NCI-H2081 treated with DMSO at 0.1 percent for 48 hours (cell line): ENCODE data around the gene TXNDC9.
A peak's percentile ranks its signal among the peaks of the same experiment; 100 is the strongest.
"Not testable (repeated sequence)": the region's sequence is repeated elsewhere in the genome, so short reads cannot be mapped to it uniquely, and the experiment has no call there.

Source experiments
- DNase-seq: peaks from one replicate; lab custom pipeline; 2025; lab: John Stamatoyannopoulos, UW

Gene TXNDC9

GRCh38 chr2:99335911-99336803 lies at the start of gene TXNDC9:
TSS of gene TXNDC9 (minus strand) at chr2:99336333. CDS start at chr2:99333210, 3,123 bp downstream.
- DNase-seq = peak; percentile 97

- no peak for DNase-seq
Measured at GRCh38 chr2:99382143-99382542, 46.0 kb upstream of the TXNDC9 start.

- no peak for DNase-seq
Measured at GRCh38 chr2:99380376-99381010, 44.4 kb upstream of the TXNDC9 start.

DNA sequence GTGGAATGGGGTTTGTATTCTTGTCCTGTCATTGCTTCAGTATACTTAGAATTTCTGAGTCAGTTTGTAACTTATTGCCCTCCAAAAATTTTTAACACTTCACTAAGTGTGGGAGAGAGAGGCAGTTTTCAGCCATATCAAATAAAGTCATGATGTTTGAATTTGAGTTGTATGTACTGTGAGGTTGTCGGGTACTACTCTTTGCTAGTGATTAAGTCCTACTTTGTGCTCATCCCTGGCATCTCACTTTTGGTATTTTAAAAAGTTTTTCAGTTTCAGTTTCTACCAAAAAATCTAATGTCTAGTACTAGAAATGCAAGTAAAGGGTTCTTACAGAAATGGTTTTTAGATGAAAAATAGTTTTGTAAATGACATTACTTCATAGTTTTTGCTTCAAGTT lies 41.7 kb upstream of the TXNDC9 start:
- DNase-seq = no peak

- no peak for DNase-seq
Measured at GRCh38 chr2:99376254-99376864, 40.2 kb upstream of the TXNDC9 start.

- no peak for DNase-seq
Measured at GRCh38 chr2:99374747-99375146, 38.6 kb upstream of the TXNDC9 start.

- no peak for DNase-seq
Measured at GRCh38 chr2:99373144-99373543, 37.0 kb upstream of the TXNDC9 start.

DNA sequence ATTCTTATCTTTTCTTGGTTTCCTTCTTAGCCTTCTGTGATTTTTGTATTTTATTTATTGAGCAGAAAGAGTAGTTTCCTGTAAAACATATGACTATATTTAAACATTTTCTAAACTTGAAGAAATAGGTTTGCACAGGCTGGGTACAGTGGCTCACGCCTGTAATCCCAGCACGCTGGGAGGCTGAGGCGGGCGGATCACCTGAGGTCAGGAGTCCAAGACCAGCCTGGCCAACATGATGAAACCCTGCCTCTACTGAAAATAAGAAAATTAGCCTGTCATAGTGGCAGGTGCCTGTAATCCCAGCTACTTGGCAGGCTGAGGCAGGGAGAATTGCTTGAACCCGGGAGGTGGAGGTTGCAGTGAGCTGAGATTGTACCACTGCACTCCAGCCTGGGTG lies 32.7 kb upstream of the TXNDC9 start:
- not testable (repeated sequence) for DNase-seq

- DNase-seq = no peak
Measured at GRCh38 chr2:99365661-99366060, 29.5 kb upstream of the TXNDC9 start.

DNA sequence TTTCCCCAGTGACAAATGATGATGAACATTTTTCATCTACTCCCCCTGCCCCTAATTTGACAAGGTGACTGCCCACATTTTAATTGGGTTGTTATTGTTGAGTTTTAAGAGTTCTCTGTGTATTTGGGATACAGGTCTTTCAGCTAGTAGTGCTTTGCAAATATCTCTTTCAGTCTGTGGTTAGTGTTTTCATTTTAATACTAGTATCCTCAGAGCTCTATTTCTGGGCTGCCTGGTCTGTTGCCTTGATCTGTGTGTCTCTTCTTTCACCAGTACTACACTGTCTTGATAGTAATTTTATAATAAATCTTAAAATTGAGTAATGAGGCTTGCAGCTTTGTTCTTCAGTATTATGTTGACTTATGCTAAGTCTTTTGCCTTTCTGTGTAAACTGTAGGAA lies 20.7 kb upstream of the TXNDC9 start:
- DNase-seq = no peak

- DNase-seq = not testable (repeated sequence)
Measured at GRCh38 chr2:99354825-99355224, 18.7 kb upstream of the TXNDC9 start.

- DNase-seq = no peak
Measured at GRCh38 chr2:99354070-99354469, 17.9 kb upstream of the TXNDC9 start.

DNA sequence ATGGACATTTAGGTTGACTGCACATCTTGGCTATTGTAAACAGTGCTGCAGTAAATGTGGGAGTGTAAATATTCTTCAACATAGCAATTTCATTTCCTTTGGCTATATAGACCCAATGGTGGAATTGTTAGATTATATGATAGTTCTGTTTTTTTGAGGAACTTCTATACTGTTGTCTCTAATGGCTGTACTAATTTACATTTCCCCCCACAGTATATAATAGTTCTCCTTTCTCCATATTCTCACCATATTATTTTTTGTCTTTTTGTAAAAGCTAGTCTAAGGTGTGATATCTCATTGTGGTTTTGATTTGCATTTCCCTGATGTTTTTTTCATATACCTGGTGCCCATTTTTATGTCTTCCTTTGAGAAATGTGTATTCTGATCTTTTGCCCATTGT lies 14.1 kb upstream of the TXNDC9 start:
- DNase-seq = no peak

DNA sequence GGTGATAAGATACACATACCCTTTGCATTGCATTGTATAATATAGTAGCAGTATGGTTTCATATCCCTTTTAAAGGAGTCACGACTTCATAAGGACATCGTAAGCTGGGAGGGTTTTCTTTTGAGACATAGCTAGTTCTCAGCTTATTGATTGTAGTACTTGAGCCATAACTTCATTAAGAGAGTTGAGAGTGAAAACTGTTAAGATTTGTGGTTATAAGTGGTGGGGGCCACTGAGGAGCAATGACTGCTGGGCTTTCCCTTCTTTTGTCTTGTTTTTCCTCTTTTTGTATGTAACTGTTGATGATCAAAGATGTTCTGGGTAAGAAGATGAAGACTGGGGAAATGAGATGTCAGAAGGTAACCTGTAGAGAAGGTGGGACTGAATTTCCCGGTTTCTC lies 12.0 kb upstream of the TXNDC9 start:
- no peak for DNase-seq

- no peak for DNase-seq
Measured at GRCh38 chr2:99346218-99346617, 10.1 kb upstream of the TXNDC9 start.

DNA sequence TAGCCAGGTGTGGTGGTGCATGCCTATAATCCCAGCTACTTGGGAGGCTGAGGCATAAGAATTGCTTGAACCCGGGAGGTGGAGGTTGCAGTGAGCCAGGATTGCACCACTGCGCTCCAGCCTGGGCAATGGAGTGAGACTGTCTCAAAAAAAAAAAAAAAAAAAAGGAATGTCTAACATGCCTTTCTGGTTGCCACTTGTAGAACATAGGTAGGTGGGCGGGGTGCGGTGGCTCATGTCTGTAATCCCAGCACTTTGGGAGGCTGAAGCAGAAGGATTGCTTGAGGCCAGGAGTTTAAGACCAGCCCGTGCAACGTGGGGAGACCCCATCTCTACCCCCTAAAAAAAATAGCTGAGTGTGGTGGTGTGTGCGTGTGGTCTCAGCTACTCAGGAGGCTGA lies 9.3 kb upstream of the TXNDC9 start:
- not testable (repeated sequence) for DNase-seq

GRCh38 chr2:99342536-99342935 lies 6.4 kb upstream of the TXNDC9 start:
- no peak for DNase-seq

DNA sequence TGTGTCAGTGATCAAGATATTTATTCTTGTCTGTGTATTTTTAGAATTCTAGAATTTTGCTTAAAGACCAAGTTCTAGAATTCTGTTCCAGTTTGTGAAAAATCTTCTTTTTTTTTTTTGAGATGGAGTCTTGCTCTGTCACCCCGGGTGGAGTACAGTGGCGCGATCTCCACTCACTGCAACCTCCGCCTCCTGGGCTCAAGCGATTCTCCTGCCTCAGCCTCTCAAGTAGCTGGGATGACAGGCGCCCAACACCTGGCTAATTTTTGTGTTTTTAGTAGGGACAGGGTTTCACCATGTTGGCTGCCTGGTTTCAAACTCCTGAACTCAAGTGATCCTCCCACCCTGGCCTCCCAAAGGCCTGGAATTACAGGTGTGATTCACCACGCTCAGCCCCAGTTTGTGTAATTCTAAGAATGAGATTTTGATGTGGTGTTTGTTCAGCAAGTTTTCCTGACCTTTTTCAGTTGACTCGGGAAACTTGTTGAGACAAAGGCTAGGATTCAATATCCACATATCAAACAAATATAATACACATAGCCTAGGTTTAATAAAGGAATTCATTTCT lies 4.6 kb upstream of the TXNDC9 start:
- no peak for DNase-seq

GRCh38 chr2:99338029-99338585 lies 2.0 kb upstream of the TXNDC9 start:
- no peak for DNase-seq

DNA sequence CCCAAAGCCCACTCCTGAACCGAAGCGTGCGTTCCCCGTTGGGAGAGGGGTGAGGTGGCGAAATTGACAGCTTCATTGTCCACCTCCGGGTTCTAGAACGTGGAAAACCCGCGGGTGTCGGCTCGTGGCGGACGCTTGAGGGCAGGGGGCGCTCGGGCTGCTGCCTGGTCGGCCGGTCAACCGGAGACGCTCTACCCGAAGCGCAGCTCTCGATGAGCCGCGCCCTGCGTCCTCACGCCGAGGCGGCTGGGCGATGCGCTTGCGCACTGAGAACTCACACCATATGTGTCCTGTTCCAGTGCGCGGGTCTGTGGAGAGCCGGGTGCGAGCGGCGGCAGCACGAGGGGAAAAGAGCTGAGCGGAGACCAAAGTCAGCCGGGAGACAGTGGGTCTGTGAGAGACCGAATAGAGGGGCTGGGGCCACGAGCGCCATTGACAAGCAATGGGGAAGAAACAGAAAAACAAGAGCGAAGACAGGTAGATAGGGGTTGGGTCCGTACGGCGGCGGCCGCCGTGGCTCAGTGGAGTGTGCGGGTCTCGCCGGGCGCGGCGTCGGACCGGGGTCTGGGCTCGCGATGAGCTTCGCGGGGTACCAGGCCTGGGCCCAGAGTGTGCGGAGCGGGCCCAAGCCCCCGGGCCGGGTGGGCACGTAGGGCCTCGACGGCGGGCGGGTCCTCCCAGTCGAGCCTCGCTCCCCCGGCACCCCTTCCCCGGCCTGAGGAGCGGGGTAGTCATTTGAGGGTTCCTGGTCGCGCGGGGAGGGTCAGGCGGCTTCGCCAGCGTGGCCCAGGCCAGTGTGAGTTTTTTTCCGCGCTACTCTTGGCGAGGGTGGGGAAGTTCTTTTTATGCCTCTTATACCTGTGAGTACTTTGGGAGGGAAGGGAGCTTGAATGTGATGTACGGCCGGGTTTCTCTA lies 1.2 kb upstream of the TXNDC9 start, which contains the start of gene EIF5B:
Gene EIF5B (plus strand): TSS at position 277 of the 916 bp plus-strand sequence. CDS start 166 bp downstream, at position 443.
- DNase-seq = peak; percentile 71

DNA sequence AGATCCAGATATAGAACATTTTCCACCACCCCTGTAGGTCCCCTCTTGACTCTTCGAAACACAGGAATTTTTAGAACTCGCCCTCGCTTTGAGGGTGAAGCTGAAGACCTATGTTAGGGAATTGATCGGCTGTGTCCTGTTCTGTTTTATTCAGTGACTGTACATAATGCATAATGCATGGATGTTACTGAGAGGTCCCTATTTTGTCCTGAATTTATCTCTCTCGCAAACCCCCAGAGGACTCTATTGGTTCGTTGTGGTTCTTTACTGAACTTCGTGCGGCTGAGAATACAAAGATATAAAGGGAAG lies 625 bp upstream of the TXNDC9 start:
- no peak for DNase-seq
